ENCODE measurements around the gene TOP3A. TPM values are rescaled to one million over a fixed set of nuclear protein-coding genes. Genes with fewer than 3 reads are reported as not detected.

TOP3A gene
- polyA plus RNA-seq, 1 donor from 2014 or later, result 19.5 TPM

- Mint-ChIP-seq H3K4me3 (peak overlapping the region; percentile 92 to 99 (median 97)), H3K4me1 (peaks cover 4 to 24% (median 18%) of the 10 kb centered on the region in 3 donors), H3K27me3 (no peaks in the 10 kb centered on the region), H3K36me3 (no peaks in the 10 kb centered on the region), H3K27ac (peak overlapping the region; percentile 68 to 94 (median 83)), H3K9me3 (no peaks in the 10 kb centered on the region)
These were observed 57.4 kb downstream of the TOP3A start for GRCh38 chr17:18257268-18257981.

GRCh38 chr17:18256776-18257175 lies 58.0 kb downstream of the TOP3A start:
- H3K36me3 Mint-ChIP-seq, result no peaks in the 10 kb centered on the region
- no peaks in the 10 kb centered on the region for H3K27me3 Mint-ChIP-seq
- peak overlapping the region; percentile 92 to 99 (median 97) for H3K4me3 Mint-ChIP-seq
- H3K9me3 Mint-ChIP-seq, result no peaks in the 10 kb centered on the region
- H3K27ac Mint-ChIP-seq, result peak overlapping the region in 1 of 3 donors; percentile 82
- H3K4me1 Mint-ChIP-seq, result peaks cover 4 to 24% (median 15%) of the 10 kb centered on the region in 3 donors

GRCh38 chr17:18256351-18256750 lies 58.4 kb downstream of the TOP3A start:
- Mint-ChIP-seq H3K27ac (no peak overlapping the region), H3K36me3 (no peaks in the 10 kb centered on the region), H3K9me3 (no peaks in the 10 kb centered on the region), H3K4me3 (peak overlapping the region in 2 of 4 donors; percentile 48 to 60), H3K4me1 (peaks cover 4 to 21% (median 15%) of the 10 kb centered on the region in 3 donors), H3K27me3 (no peaks in the 10 kb centered on the region)

- no peaks in the 10 kb centered on the region for H3K36me3 Mint-ChIP-seq
- H3K9me3 Mint-ChIP-seq, result no peaks in the 10 kb centered on the region
- no peak overlapping the region for H3K27ac Mint-ChIP-seq
- H3K27me3 Mint-ChIP-seq, result no peaks in the 10 kb centered on the region
- H3K4me1 Mint-ChIP-seq, result peaks cover under 1 to 18% (median 13%) of the 10 kb centered on the region in 3 donors
- H3K4me3 Mint-ChIP-seq, result peak overlapping the region in 3 of 4 donors; percentile 17 to 48 (median 33)
These were observed 59.7 kb downstream of the TOP3A start for GRCh38 chr17:18254888-18255649.

GRCh38 chr17:18253947-18254821 lies 60.6 kb downstream of the TOP3A start:
- H3K4me1 Mint-ChIP-seq, result peaks cover 0 to 14% (median 8%) of the 10 kb centered on the region in 3 donors
- no peaks in the 10 kb centered on the region for H3K27me3 Mint-ChIP-seq
- no peak overlapping the region for H3K27ac Mint-ChIP-seq
- no peaks in the 10 kb centered on the region for H3K36me3 Mint-ChIP-seq
- H3K4me3 Mint-ChIP-seq, result peak overlapping the region in 2 of 4 donors; percentile 20 to 60
- H3K9me3 Mint-ChIP-seq, result no peaks in the 10 kb centered on the region

GRCh38 chr17:18253187-18253884 lies 61.5 kb downstream of the TOP3A start:
- no peaks in the 10 kb centered on the region for H3K27me3 Mint-ChIP-seq
- no peaks in the 10 kb centered on the region for H3K36me3 Mint-ChIP-seq
- no peaks in the 10 kb centered on the region for H3K9me3 Mint-ChIP-seq
- no peak overlapping the region for H3K27ac Mint-ChIP-seq
- peaks cover under 1 to 12% (median 8%) of the 10 kb centered on the region in 3 donors for H3K4me1 Mint-ChIP-seq
- H3K4me3 Mint-ChIP-seq, result peak overlapping the region in 1 of 4 donors; percentile 29

- peaks cover 4% of the 10 kb centered on the region for H3K36me3 Mint-ChIP-seq
- no peak overlapping the region for H3K27ac Mint-ChIP-seq
- H3K4me3 Mint-ChIP-seq, result no peak overlapping the region
- peaks cover 5 to 13% (median 9%) of the 10 kb centered on the region in 3 donors for H3K4me1 Mint-ChIP-seq
- H3K27me3 Mint-ChIP-seq, result no peaks in the 10 kb centered on the region
- no peaks in the 10 kb centered on the region for H3K9me3 Mint-ChIP-seq
These were observed 62.6 kb downstream of the TOP3A start for GRCh38 chr17:18252160-18252559.

GRCh38 chr17:18251204-18251603 lies 63.6 kb downstream of the TOP3A start:
- Mint-ChIP-seq H3K36me3 (peaks cover 5% of the 10 kb centered on the region), H3K27ac (peak overlapping the region in 1 of 3 donors; percentile 60), H3K4me3 (no peak overlapping the region), H3K27me3 (no peaks in the 10 kb centered on the region), H3K4me1 (peaks cover 5 to 10% (median 7%) of the 10 kb centered on the region in 3 donors), H3K9me3 (no peaks in the 10 kb centered on the region)

- Mint-ChIP-seq H3K36me3 (peaks cover 5% of the 10 kb centered on the region), H3K4me3 (no peak overlapping the region), H3K9me3 (no peaks in the 10 kb centered on the region), H3K27me3 (no peaks in the 10 kb centered on the region), H3K27ac (peak overlapping the region in 1 of 3 donors; percentile 60), H3K4me1 (peaks cover 5 to 8% (median 7%) of the 10 kb centered on the region in 3 donors)
These were observed 64.1 kb downstream of the TOP3A start for GRCh38 chr17:18250708-18251107.

- Mint-ChIP-seq H3K36me3 (peaks cover 5% of the 10 kb centered on the region), H3K27ac (peak overlapping the region in 2 of 3 donors; percentile 39 to 60)
These were observed 64.5 kb downstream of the TOP3A start for GRCh38 chr17:18250259-18250658.

GRCh38 chr17:18248811-18249210 lies 66.0 kb downstream of the TOP3A start:
- Mint-ChIP-seq H3K27ac (peak overlapping the region in 1 of 3 donors; percentile 67), H3K9me3 (no peaks in the 10 kb centered on the region), H3K36me3 (peaks cover 5% of the 10 kb centered on the region), H3K27me3 (no peaks in the 10 kb centered on the region), H3K4me3 (no peak overlapping the region), H3K4me1 (peaks cover 5 to 8% (median 6%) of the 10 kb centered on the region in 3 donors)

More at GRCh38 chr17:18250259-18250658, 64.5 kb downstream of the TOP3A start:
- Mint-ChIP-seq H3K4me1 (peaks cover 5 to 8% (median 6%) of the 10 kb centered on the region in 3 donors), H3K4me3 (no peak overlapping the region), H3K9me3 (no peaks in the 10 kb centered on the region), H3K27me3 (no peaks in the 10 kb centered on the region)

- Mint-ChIP-seq H3K4me3 (no peak overlapping the region), H3K27ac (peak overlapping the region in 1 of 3 donors; percentile 67), H3K4me1 (peaks cover 5 to 8% (median 6%) of the 10 kb centered on the region in 3 donors), H3K27me3 (no peaks in the 10 kb centered on the region), H3K9me3 (no peaks in the 10 kb centered on the region), H3K36me3 (peaks cover 5% of the 10 kb centered on the region)
These were observed 66.5 kb downstream of the TOP3A start for GRCh38 chr17:18248300-18248731.

- H3K27ac Mint-ChIP-seq, result peak overlapping the region in 1 of 3 donors; percentile 74
- H3K4me3 Mint-ChIP-seq, result no peak overlapping the region
- H3K36me3 Mint-ChIP-seq, result peaks cover 5% of the 10 kb centered on the region
- H3K27me3 Mint-ChIP-seq, result no peaks in the 10 kb centered on the region
- no peaks in the 10 kb centered on the region for H3K9me3 Mint-ChIP-seq
- H3K4me1 Mint-ChIP-seq, result peaks cover 5 to 8% (median 6%) of the 10 kb centered on the region in 3 donors
These were observed 67.2 kb downstream of the TOP3A start for GRCh38 chr17:18247613-18248001.

Data from IgD-negative memory B cell (primary cell).